BJ (cell line): Measurements from ENCODE around the gene LTBR. TPM values are rescaled to one million over a fixed set of nuclear protein-coding genes. Genes with fewer than 3 reads are reported as not detected.

ENCODE experiments used
- CTCF ChIA-PET: fragments of 350-600 bp; formaldehyde crosslinking; extraction: SDS; loops from one replicate; lab custom pipeline; 2021; ENCODE audit warnings: antibody characterized with exemption, inconsistent platforms; lab: Yijun Ruan, JAX
- POLR2A ChIA-PET: fragments of 300-600 bp; sonication (Branson Sonifier 250); formaldehyde crosslinking; extraction: SDS; loops from one replicate; lab custom pipeline; 2021; ENCODE audit warnings: antibody characterized with exemption; lab: Charles Lee
- DNase-seq: peaks from one replicate; pipeline ENCODE4 v3.0.0-alpha.2; 2011; ENCODE audit warnings: low read depth
- H3K27me3 ChIP-seq: 2 replicates; pipeline ENCODE4 v1.6.0; 2011; ENCODE audit warnings: low read length; ENCODE audit not compliant: control insufficient read depth, insufficient read depth
- H3K36me3 ChIP-seq: 2 replicates; pipeline ENCODE4 v1.5.1; 2011; ENCODE audit warnings: low read length; ENCODE audit not compliant: control insufficient read depth, insufficient read depth
- H3K4me3 ChIP-seq: 2 replicates; pipeline ENCODE4 v1.5.1; 2011; ENCODE audit warnings: low read depth, mild to moderate bottlenecking, control low read depth, low read length
- polyA plus RNA-seq: library from polyadenylated mRNA; depleted of rRNA; stranded (reverse); fragments of >200 nt; gene quantifications from 2 replicates; pipeline ENCODE4 v1.2.3, GENCODE V29; 2011
- TF ChIP-seq, protein P1 (sequence below): IDR thresholded peaks from 2 replicates; pipeline ENCODE4 v1.5.1; 2011; ENCODE audit warnings: low read depth, mild to moderate bottlenecking, control low read depth, inconsistent platforms, low read length, moderate library complexity; ENCODE audit not compliant: insufficient read depth

LTBR gene
- polyA plus RNA-seq, 1 experiment = 67.2 TPM

DNA sequence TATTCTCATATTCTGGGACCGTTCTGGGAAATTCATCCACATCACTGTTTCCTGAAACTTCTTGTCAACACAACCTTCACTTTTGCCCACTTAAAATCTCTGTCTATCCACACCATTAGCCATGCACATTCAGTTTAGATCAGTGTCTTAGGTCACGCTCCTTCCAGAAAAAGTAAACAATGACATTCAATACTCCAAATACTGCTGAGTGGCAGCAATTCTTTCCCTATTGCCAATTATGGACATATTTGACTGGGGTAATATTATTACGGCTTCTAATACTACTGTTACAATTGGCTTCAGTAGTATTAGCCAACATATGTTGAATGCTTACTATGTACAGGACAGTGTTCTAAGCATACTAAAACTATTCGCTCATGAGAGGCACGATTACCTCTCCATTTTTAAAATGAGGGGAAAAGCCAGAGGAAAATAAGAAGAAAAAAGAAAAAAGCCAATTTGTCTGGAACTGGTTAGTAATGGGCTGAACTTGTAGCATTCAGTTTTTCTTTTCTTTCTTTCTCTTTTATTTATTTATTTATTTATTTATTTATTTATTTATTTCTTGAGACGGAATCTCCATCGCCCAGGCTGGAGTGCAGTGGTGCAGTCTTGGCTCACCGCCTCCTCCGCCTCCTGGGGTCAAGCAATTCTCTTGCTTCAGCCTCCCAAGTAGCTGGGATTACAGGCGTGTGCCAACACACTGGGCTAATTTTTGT is 23.4 kb downstream of the LTBR start:
- H3K27me3 ChIP-seq = no peaks in the 10 kb centered on the region
- TF ChIP-seq, protein P1, sequence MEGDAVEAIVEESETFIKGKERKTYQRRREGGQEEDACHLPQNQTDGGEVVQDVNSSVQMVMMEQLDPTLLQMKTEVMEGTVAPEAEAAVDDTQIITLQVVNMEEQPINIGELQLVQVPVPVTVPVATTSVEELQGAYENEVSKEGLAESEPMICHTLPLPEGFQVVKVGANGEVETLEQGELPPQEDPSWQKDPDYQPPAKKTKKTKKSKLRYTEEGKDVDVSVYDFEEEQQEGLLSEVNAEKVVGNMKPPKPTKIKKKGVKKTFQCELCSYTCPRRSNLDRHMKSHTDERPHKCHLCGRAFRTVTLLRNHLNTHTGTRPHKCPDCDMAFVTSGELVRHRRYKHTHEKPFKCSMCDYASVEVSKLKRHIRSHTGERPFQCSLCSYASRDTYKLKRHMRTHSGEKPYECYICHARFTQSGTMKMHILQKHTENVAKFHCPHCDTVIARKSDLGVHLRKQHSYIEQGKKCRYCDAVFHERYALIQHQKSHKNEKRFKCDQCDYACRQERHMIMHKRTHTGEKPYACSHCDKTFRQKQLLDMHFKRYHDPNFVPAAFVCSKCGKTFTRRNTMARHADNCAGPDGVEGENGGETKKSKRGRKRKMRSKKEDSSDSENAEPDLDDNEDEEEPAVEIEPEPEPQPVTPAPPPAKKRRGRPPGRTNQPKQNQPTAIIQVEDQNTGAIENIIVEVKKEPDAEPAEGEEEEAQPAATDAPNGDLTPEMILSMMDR = no peak
- H3K4me3 ChIP-seq = no peak overlapping the region
- H3K36me3 ChIP-seq = no peaks in the 10 kb centered on the region
- ChIA-PET CTCF (interaction anchor here (0.6 kb wide), 1 partner anchor 58 kb away, joined by 3 read pairs; no protein-coding TSS in a partner anchor), POLR2A (no interaction called here)
- DNase-seq = no peak

- CTCF ChIA-PET = interaction anchor here (1.0 kb wide), 1 partner anchor 46 kb away, joined by 3 read pairs; no protein-coding TSS in a partner anchor
- no peak for DNase-seq
- Histone ChIP-seq H3K4me3 (no peak overlapping the region), H3K36me3 (no peaks in the 10 kb centered on the region), H3K27me3 (no peaks in the 10 kb centered on the region)
- POLR2A ChIA-PET = interaction anchor here (0.5 kb wide), 1 partner anchor 86 kb away, joined by 3 read pairs; no protein-coding TSS in a partner anchor
- TF ChIP-seq, protein P1 = no peak
Observed at GRCh38 chr12:6416596-6416995, 32.6 kb downstream of the LTBR start.

- H3K36me3 ChIP-seq = no peaks in the 10 kb centered on the region
- CTCF ChIA-PET = interaction anchor here (2.5 kb wide), 1 partner anchor 47 kb away, joined by 12 read pairs; no protein-coding TSS in a partner anchor
- POLR2A ChIA-PET = no interaction called here
Observed at GRCh38 chr12:6418796-6419195, 34.8 kb downstream of the LTBR start.

GRCh38 chr12:6420364-6420763 is 36.4 kb downstream of the LTBR start:
- no peaks in the 10 kb centered on the region for H3K36me3 ChIP-seq
- TF ChIP-seq, protein P1 = no peak
- no peaks in the 10 kb centered on the region for H3K27me3 ChIP-seq
- ChIA-PET CTCF (interaction anchor here (1.7 kb wide), 1 partner anchor 81 kb away, joined by 3 read pairs; no protein-coding TSS in a partner anchor), POLR2A (no interaction called here)
- H3K4me3 ChIP-seq = no peak overlapping the region
- no peak for DNase-seq

More at GRCh38 chr12:6418796-6419195, 34.8 kb downstream of the LTBR start:
- no peak for DNase-seq
- Histone ChIP-seq H3K27me3 (no peaks in the 10 kb centered on the region), H3K4me3 (no peak overlapping the region)
- TF ChIP-seq, protein P1 = no peak

- CTCF ChIA-PET = interaction anchor here (0.6 to 5.2 kb wide), 25 partner anchors 10 to 312 kb away, joined by 3 to 62 read pairs (median 5); partner anchors contain the start of gene VAMP1
- peak; percentile 60 for DNase-seq
- Histone ChIP-seq H3K36me3 (no peaks in the 10 kb centered on the region), H3K27me3 (no peaks in the 10 kb centered on the region), H3K4me3 (no peak overlapping the region)
- POLR2A ChIA-PET = no interaction called here
- TF ChIP-seq, protein P1 = peak; percentile 81
Observed at GRCh38 chr12:6423267-6424007, 39.5 kb downstream of the LTBR start.
